Kidney (tissue), 14 donors: ENCODE measurements around the gene MARCKS. TPM values are rescaled to one million over a fixed set of nuclear protein-coding genes. Genes with fewer than 3 reads are reported as not detected.

ENCODE experiments used
- DNase-seq, 5 donors: peaks; one replicate each; pipeline ENCODE4 v3.0.0-alpha.2; 2013 to 2020
- FAIRE-seq: peaks from 2 replicates; lab custom pipeline; 2012; peaks lifted over from hg19 to GRCh38; lab: Jason Lieb, UNC
- H3K27ac ChIP-seq, 2 donors: one replicate each; pipeline ENCODE4 v1.7.0; 2013; ENCODE audit warnings: low read depth in 2 of 2, low read length in 2 of 2, inconsistent platforms in 1 of 2
- H3K27me3 ChIP-seq: one replicate; pipeline ENCODE4 v1.7.1; 2013; ENCODE audit warnings: low read length, inconsistent platforms; ENCODE audit not compliant: control insufficient read depth, insufficient read depth
- H3K36me3 ChIP-seq, 3 donors: one replicate each; pipeline versions ENCODE4 v1.7.0 to v1.7.1; 2013; ENCODE audit warnings: low read length in 3 of 3, control low read depth in 1 of 3, inconsistent platforms in 1 of 3; ENCODE audit not compliant: insufficient read depth in 3 of 3, control insufficient read depth in 2 of 3
- H3K4me1 ChIP-seq, 3 donors: one replicate each; pipeline versions ENCODE4 v1.7.0 to v1.7.1; 2013; ENCODE audit warnings: low read length in 3 of 3, inconsistent platforms in 1 of 3, low read depth in 1 of 3; ENCODE audit not compliant: control insufficient read depth in 2 of 3, insufficient read depth in 2 of 3
- H3K4me3 ChIP-seq, 3 donors: one replicate each; pipeline versions ENCODE4 v1.7.0 to v1.8.1; 2013; ENCODE audit warnings: low read length in 3 of 3, control low read depth in 1 of 3, inconsistent platforms in 1 of 3
- H3K9ac ChIP-seq, 3 donors: one replicate each; pipeline versions ENCODE4 v1.7.0 to v1.7.1; 2013; ENCODE audit warnings: low read length in 3 of 3, control low read depth in 1 of 3, inconsistent platforms in 1 of 3
- H3K9me3 ChIP-seq, 3 donors: one replicate each; pipeline versions ENCODE4 v1.7.0 to v1.7.1; 2013; ENCODE audit warnings: low read length in 3 of 3, control low read depth in 1 of 3, inconsistent platforms in 1 of 3; ENCODE audit not compliant: control insufficient read depth in 2 of 3, insufficient read depth in 1 of 3
- intact Hi-C: fragments of 100-400 bp; cut with DNase I; formaldehyde crosslinking; loops from one replicate; pipeline ENCODE4 v1.11.1; 2022
- polyA plus RNA-seq: library from polyadenylated mRNA; stranded (reverse); fragments of 350-450 nt; fragmentation: Illumina TruSeq; extraction: RNeasy Lipid Tissue Mini Kit (QIAGEN cat#74804); gene quantifications from one replicate; pipeline ENCODE4 v1.2.3, GENCODE V29; 2014; ENCODE audit warnings: low read depth, low replicate concordance; ENCODE audit not compliant: insufficient read depth
- total RNA-seq: library from RNA; stranded (reverse); fragmentation: NEBNext Ultra II Directional; extraction: Animal tissue kit (Norgen Biotek cat#: 25700); gene quantifications from one replicate; pipeline ENCODE4 v1.2.1, GENCODE V29; 2021
- TF ChIP-seq, protein P1 (sequence below): IDR thresholded peaks from 3 replicates; pipeline ENCODE4 v1.5.1; 2012; ENCODE audit warnings: mild to moderate bottlenecking, moderate library complexity, borderline replicate concordance; ENCODE audit not compliant: insufficient read depth; ENCODE audit errors: extremely low read depth
- donor health status: control.
- donor health status: control.
- donor health status: control.
- donor health status: control.
- donor health status: control.
- donor health status: DM: yes; HTN: yes; CAD: no.
- donor health status: Normal renal cell carcinoma (clear cell type).

MARCKS gene
- total and polyA plus RNA-seq, 2 donors from 2014 or later, result 14.0 to 61.9 TPM

DNA sequence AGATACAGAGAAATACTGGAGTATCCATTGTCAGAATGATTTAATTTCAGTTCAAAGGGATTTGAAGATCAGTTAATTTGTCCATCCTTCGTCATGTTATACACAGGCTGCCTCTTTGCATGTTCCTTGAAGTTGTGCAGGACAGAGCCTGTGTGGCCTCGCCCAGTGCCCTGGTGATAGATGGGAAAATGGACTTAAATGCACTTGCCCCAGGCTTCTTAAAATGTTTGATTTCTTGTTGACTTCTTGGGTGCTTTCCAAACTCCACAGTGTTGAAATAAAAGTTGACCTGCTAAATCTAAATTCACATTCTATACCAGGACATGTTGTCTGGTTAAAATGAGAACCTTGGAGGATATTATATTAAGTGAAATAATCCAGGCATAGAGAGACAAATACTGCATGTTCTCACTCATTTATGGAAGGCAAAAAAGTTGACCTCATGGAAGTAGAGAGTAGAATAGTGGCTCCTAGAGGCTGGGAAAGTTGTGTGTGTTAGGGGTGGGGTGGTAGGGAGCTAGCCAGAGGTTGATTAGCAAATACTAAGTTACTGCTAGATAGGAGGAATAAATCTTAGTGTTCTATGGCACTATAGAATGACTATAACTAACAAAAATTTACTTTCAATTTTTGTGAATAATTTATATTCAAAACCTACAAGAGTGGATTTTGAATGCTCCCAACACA is 25.3 kb downstream of the MARCKS start:
- FAIRE-seq (no peak), DNase-seq (no peak)
- Histone ChIP-seq H3K9me3 (no peaks in the 10 kb centered on the region), H3K36me3 (no peaks in the 10 kb centered on the region), H3K27me3 (no peaks in the 10 kb centered on the region), H3K4me1 (no peaks in the 10 kb centered on the region), H3K9ac (no peak overlapping the region), H3K4me3 (no peak overlapping the region), H3K27ac (no peak overlapping the region)
- intact Hi-C loops, result no loop called here
- TF ChIP-seq, protein P1, sequence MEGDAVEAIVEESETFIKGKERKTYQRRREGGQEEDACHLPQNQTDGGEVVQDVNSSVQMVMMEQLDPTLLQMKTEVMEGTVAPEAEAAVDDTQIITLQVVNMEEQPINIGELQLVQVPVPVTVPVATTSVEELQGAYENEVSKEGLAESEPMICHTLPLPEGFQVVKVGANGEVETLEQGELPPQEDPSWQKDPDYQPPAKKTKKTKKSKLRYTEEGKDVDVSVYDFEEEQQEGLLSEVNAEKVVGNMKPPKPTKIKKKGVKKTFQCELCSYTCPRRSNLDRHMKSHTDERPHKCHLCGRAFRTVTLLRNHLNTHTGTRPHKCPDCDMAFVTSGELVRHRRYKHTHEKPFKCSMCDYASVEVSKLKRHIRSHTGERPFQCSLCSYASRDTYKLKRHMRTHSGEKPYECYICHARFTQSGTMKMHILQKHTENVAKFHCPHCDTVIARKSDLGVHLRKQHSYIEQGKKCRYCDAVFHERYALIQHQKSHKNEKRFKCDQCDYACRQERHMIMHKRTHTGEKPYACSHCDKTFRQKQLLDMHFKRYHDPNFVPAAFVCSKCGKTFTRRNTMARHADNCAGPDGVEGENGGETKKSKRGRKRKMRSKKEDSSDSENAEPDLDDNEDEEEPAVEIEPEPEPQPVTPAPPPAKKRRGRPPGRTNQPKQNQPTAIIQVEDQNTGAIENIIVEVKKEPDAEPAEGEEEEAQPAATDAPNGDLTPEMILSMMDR, result no peak

DNA sequence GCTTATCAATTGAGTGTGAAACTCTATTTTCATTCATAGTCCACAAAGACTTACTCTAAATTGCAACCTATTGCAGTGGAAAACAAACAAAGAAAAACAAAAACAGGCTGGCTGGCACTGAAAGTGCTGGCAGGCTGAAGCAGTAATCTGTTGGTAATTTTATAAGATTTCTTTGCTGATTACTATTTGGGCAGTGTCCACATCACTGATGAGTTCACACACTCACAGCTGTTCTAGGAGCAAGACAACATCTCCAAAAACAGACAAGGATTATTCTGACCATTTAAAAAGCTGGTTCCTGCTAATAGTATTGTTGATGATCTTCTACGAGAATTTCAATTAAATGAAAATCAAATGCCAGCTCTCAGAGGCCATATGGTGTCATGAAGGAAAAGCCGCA is 26.9 kb downstream of the MARCKS start:
- intact Hi-C loops, result no loop called here
- Histone ChIP-seq H3K4me1 (no peaks in the 10 kb centered on the region), H3K4me3 (no peak overlapping the region), H3K27ac (no peak overlapping the region), H3K27me3 (no peaks in the 10 kb centered on the region), H3K9ac (no peak overlapping the region), H3K36me3 (no peaks in the 10 kb centered on the region), H3K9me3 (no peaks in the 10 kb centered on the region)
- TF ChIP-seq, protein P1, result no peak
- DNase-seq (no peak), FAIRE-seq (no peak)

DNA sequence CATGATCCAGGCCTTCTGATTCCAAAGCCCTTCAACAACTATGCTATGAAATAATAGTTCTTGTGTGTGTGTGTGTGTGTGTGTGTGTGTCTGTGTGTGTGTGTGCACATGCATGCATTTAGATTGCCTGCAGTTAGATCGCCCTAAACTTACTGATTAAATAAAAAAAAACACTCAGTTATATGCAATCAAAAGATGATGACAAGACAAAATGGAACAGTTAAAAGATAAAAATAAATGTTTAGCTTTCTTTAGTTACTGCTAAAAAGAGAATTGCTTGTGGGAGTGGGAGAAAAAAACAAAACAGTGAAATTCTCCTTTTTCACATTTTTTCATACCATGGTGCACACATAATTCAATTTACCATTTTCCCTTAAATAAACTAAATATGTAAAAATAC is 29.4 kb downstream of the MARCKS start:
- Histone ChIP-seq H3K4me1 (no peaks in the 10 kb centered on the region), H3K27ac (no peak overlapping the region), H3K9me3 (no peaks in the 10 kb centered on the region), H3K4me3 (no peak overlapping the region), H3K27me3 (no peaks in the 10 kb centered on the region), H3K9ac (no peak overlapping the region), H3K36me3 (no peaks in the 10 kb centered on the region)
- intact Hi-C loops, result no loop called here
- no peak for DNase-seq
- no peak for FAIRE-seq
- TF ChIP-seq, protein P1, result no peak

DNA sequence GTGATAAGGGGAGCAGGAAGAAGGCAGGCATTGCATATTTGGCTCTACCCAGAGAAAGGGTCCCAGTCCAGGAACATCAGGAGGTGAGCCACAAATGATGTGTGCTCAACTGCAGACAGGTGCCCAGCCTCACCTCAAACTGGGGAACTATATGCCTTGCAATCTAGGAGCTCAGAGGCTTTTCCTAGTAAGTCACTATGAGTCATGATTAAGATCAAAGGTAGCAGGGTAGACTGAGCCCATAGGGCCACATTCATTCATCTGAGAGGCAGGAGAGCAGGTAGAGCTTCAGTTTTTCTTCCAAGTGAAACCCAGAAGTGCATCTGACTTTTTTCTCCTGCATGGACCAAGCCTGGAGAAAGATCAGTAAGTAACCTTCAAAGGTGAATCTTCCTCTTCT is 31.3 kb downstream of the MARCKS start:
- TF ChIP-seq, protein P1, result no peak
- DNase-seq (no peak), FAIRE-seq (no peak)
- no peaks in the 10 kb centered on the region for H3K9me3 ChIP-seq
- H3K9ac ChIP-seq, result no peak overlapping the region
- H3K27ac ChIP-seq, result no peak overlapping the region
- no peaks in the 10 kb centered on the region for H3K36me3 ChIP-seq
- H3K4me1 ChIP-seq, result no peaks in the 10 kb centered on the region
- no peak overlapping the region for H3K4me3 ChIP-seq
- intact Hi-C loops, result no loop called here
- no peaks in the 10 kb centered on the region for H3K27me3 ChIP-seq
